ENCODE results near the gene RMI2.

GRCh38 chr16:11348737-11349598 lies 3.7 kb downstream of the RMI2 start:
- TF ChIP-seq, protein P1, sequence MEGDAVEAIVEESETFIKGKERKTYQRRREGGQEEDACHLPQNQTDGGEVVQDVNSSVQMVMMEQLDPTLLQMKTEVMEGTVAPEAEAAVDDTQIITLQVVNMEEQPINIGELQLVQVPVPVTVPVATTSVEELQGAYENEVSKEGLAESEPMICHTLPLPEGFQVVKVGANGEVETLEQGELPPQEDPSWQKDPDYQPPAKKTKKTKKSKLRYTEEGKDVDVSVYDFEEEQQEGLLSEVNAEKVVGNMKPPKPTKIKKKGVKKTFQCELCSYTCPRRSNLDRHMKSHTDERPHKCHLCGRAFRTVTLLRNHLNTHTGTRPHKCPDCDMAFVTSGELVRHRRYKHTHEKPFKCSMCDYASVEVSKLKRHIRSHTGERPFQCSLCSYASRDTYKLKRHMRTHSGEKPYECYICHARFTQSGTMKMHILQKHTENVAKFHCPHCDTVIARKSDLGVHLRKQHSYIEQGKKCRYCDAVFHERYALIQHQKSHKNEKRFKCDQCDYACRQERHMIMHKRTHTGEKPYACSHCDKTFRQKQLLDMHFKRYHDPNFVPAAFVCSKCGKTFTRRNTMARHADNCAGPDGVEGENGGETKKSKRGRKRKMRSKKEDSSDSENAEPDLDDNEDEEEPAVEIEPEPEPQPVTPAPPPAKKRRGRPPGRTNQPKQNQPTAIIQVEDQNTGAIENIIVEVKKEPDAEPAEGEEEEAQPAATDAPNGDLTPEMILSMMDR (IDR thresholded peaks at IDR 0.05) = no peak
- TF ChIP-seq EP300 (IDR thresholded peaks at IDR 0.05) = no peak
